Retinal pigment epithelial cell (primary cell): Measurements from ENCODE around the gene FTH1.
A peak's percentile ranks its signal among the peaks of the same experiment; 100 is the strongest.

ENCODE experiments used
- DNase-seq: peaks from one replicate; pipeline ENCODE4 v3.0.0-alpha.2; 2010; ENCODE audit warnings: low read depth
- H3K4me3 ChIP-seq: 2 replicates; pipeline ENCODE4 v1.5.1; 2011; ENCODE audit warnings: mild to moderate bottlenecking, low read length, control low read depth, moderate library complexity
- TF ChIP-seq, protein P1 (sequence below): conservative IDR thresholded peaks from 2 replicates; pipeline ENCODE4 v1.5.1; 2011; ENCODE audit warnings: low read depth, low read length, control low read depth, inconsistent platforms

Gene FTH1

DNA sequence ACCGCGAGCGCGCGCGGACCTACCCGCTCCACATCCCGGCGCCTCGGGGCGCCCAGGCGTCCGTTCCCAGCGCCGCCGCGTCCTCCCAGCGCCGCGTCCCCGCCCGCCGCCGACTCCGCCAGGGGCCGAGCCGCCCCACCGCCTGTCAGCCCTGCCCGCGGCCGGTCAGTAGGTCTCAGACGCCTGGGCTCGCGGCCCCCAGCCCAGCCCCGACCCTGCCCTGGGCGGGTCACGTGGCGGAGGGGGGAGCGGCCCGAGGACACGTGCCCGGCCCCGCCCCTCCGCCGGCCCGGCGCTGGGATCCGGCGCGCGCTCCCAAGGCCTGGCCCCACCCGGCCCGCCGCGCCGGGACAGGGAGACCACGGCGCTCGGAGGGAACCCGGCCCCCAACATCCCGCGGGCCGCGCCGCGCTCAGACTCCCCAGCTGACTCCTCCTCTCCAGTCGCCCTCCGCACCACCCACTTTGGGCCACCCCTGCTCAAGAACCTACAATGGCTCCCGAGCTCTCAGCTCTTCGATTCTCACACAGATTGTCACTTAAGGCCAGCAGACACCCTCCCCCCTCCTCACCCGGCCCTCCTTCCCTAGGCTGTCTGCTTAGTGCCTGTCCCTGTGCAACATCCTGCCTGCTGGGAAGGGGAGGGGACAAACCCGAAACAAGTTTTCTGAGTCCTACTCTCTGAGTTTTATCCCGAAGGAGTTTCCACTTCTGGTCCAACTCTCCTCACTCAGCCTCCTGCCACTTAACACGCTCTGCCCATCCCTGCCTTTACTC lies 49.9 kb downstream of the FTH1 start, which contains the start of gene RAB3IL1:
TSS of gene RAB3IL1 (minus strand) at position 233 of the 776 bp plus-strand sequence. CDS start at position 34, 199 bp downstream.
- peak within 1 kb of the TSS; percentile 45 for H3K4me3 ChIP-seq
- no peak for DNase-seq
- TF ChIP-seq, protein P1, sequence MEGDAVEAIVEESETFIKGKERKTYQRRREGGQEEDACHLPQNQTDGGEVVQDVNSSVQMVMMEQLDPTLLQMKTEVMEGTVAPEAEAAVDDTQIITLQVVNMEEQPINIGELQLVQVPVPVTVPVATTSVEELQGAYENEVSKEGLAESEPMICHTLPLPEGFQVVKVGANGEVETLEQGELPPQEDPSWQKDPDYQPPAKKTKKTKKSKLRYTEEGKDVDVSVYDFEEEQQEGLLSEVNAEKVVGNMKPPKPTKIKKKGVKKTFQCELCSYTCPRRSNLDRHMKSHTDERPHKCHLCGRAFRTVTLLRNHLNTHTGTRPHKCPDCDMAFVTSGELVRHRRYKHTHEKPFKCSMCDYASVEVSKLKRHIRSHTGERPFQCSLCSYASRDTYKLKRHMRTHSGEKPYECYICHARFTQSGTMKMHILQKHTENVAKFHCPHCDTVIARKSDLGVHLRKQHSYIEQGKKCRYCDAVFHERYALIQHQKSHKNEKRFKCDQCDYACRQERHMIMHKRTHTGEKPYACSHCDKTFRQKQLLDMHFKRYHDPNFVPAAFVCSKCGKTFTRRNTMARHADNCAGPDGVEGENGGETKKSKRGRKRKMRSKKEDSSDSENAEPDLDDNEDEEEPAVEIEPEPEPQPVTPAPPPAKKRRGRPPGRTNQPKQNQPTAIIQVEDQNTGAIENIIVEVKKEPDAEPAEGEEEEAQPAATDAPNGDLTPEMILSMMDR, result no peak

DNA sequence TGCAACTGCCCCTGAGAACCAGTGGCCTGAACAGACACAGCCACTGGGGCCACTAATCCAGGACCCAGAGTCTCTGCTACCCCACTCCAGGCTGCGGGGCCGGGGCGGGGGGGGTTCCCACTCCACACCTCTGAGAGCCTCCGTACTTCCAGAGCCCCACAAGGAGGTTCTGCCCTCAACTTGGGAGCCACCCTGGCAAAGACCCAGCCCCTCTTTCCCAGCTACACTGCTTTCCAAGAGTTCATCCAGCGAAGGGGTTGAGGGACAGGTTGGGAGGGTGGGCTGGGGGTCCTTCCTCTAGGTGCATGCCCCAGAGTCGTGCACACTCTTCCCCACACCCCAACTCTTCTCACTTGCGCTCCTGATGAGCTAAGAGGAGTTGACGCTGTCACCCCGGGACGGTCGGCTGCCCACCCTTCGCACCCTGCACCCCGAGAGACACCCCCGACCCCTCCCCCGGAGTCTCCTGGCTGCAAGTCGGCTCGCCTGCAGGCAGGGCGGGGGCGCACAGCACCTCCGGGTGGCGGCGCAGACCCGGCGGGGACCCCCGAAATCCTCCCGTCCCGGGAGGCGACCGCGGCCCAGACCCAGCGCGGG lies 50.6 kb downstream of the FTH1 start:
- peak overlapping the region; percentile 35 for H3K4me3 ChIP-seq
- no peak for DNase-seq
- TF ChIP-seq, protein P1, result no peak

DNA sequence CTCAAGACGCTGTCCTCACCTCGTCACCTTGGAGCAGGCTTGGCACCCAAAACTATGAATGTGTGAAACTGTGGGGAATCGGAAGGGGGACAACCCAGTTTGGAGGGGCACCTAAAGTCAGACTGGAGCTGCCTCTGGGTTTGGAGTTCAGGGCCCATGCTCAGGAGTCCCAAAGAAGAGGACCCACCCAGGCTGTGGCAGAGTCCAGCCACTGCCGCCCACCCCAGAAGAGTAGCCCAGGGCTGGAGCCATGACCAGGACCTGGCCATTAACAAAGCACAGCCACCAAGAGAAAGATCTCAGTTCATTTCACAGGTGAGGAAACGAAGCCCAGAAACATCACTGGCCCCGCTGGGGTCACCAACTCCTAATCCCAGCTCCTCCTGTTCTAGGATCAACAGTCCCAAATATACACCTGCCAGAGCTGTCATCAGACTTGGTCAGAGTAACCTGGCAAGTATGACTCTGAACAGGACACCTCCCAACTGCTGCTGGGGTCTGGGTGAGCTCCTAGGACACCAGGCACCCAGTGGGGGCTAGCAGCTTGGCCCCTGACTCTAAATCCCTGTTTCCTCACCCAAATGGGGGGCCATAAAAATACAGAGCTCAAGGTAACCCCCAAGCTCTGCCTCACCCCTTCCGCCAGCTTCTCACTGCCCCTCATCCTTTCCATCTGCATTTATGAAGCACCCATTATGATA lies 52.8 kb downstream of the FTH1 start:
- no peak overlapping the region for H3K4me3 ChIP-seq

More for the DNA sequence above, 52.8 kb downstream of the FTH1 start:
- TF ChIP-seq, protein P1, result no peak
- no peak for DNase-seq
